Hematopoietic multipotent progenitor cell treated with erythropoietin and hydrocortisone succinate and interleukin-3 and kit ligand, for 4 days (in vitro differentiated cells): ENCODE measurements around the gene PGM5.
"Not testable (repeated sequence)": the region's sequence is repeated elsewhere in the genome, so short reads cannot be mapped to it uniquely, and the experiment has no call there.

Source experiments
- DNase-seq: peaks from one replicate; pipeline ENCODE4 v3.0.0-alpha.2; 2015

The PGM5 gene

GRCh38 chr9:68356380-68357118, at the start of gene PGM5:
TSS of gene PGM5 (plus strand) at chr9:68356611. CDS start at chr9:68357128, 517 bp downstream.
- DNase-seq, result peak; percentile 28

- DNase-seq, result not testable (repeated sequence)
Observed at GRCh38 chr9:68307127-68307526, 49.3 kb upstream of the PGM5 start.

- not testable (repeated sequence) for DNase-seq
Observed at GRCh38 chr9:68307654-68308053, 48.8 kb upstream of the PGM5 start.

GRCh38 chr9:68311208-68311607, 45.2 kb upstream of the PGM5 start:
- not testable (repeated sequence) for DNase-seq

GRCh38 chr9:68318209-68318608, 38.2 kb upstream of the PGM5 start:
- DNase-seq, result not testable (repeated sequence)

GRCh38 chr9:68323749-68324148, 32.7 kb upstream of the PGM5 start:
- not testable (repeated sequence) for DNase-seq

GRCh38 chr9:68324518-68324917, 31.9 kb upstream of the PGM5 start:
- not testable (repeated sequence) for DNase-seq

GRCh38 chr9:68329106-68329505, 27.3 kb upstream of the PGM5 start:
- DNase-seq, result not testable (repeated sequence)

GRCh38 chr9:68330531-68331173, 25.8 kb upstream of the PGM5 start:
- DNase-seq, result not testable (repeated sequence)

GRCh38 chr9:68332122-68332521, 24.3 kb upstream of the PGM5 start:
- not testable (repeated sequence) for DNase-seq

- not testable (repeated sequence) for DNase-seq
Observed at GRCh38 chr9:68335935-68336334, 20.5 kb upstream of the PGM5 start.

GRCh38 chr9:68336639-68337339, 19.6 kb upstream of the PGM5 start:
- DNase-seq, result not testable (repeated sequence)

- DNase-seq, result not testable (repeated sequence)
Observed at GRCh38 chr9:68338000-68338399, 18.4 kb upstream of the PGM5 start.

- not testable (repeated sequence) for DNase-seq
Observed at GRCh38 chr9:68342265-68343025, 14.0 kb upstream of the PGM5 start.

- DNase-seq, result not testable (repeated sequence)
Observed at GRCh38 chr9:68343242-68343641, 13.2 kb upstream of the PGM5 start.

- not testable (repeated sequence) for DNase-seq
Observed at GRCh38 chr9:68343992-68344391, 12.4 kb upstream of the PGM5 start.

- DNase-seq, result not testable (repeated sequence)
Observed at GRCh38 chr9:68351689-68352088, 4.7 kb upstream of the PGM5 start.

- DNase-seq, result not testable (repeated sequence)
Observed at GRCh38 chr9:68355993-68356379, 425 bp upstream of the PGM5 start.

GRCh38 chr9:68357119-68357714, 806 bp downstream of the PGM5 start:
- not testable (repeated sequence) for DNase-seq

GRCh38 chr9:68366933-68367547, 10.6 kb downstream of the PGM5 start:
- DNase-seq, result peak; percentile 25

- DNase-seq, result not testable (repeated sequence)
Observed at GRCh38 chr9:68375789-68376188, 19.4 kb downstream of the PGM5 start.

- not testable (repeated sequence) for DNase-seq
Observed at GRCh38 chr9:68377723-68378122, 21.3 kb downstream of the PGM5 start.
